Purkinje cell (primary cell): Measurements from ENCODE around the gene SPRR1B. TPM values are rescaled to one million over a fixed set of nuclear protein-coding genes. Genes with fewer than 3 reads are reported as not detected.

Source experiments
- polyA plus RNA-seq: library from polyadenylated mRNA; unstranded; fragments of >200 nt; fragmentation: Nextera tagmentation; gene quantifications from 2 replicates; pipeline ENCODE4 v1.2.1, GENCODE V29; 2014

SPRR1B gene, protein sequence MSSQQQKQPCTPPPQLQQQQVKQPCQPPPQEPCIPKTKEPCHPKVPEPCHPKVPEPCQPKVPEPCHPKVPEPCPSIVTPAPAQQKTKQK
- not detected in 2 replicates for polyA plus RNA-seq

DNA sequence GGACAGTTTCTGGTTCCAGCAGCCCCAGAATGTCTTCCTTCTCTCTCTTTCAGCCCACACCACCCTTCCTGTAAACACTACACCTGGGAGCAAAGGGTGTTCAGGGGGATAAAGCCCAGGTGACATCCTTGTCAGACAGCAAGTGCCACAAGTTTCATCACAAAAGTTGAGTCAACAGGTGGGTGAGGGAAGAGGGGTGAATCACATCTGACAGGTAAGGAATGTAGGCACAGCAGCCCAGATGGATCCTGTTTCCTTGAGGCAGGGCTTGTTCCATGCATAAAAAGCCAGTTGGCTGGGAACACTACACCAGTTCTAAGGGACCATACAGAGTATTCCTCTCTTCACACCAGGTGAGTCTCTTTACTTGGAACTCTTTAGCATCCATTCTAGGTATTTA is at the start of gene SPRR1B:
Gene SPRR1B (plus strand): TSS at position 309 of the 400 bp plus-strand sequence. CDS start 1,143 bp downstream, outside the sequence.

GRCh38 chr1:152983743-152984142 is 47.3 kb upstream of the SPRR1B start, which contains the start of gene SPRR1A:
Gene SPRR1A (plus strand): TSS chr1:152984081. CDS start chr1:152985231, 1,150 bp downstream.

DNA sequence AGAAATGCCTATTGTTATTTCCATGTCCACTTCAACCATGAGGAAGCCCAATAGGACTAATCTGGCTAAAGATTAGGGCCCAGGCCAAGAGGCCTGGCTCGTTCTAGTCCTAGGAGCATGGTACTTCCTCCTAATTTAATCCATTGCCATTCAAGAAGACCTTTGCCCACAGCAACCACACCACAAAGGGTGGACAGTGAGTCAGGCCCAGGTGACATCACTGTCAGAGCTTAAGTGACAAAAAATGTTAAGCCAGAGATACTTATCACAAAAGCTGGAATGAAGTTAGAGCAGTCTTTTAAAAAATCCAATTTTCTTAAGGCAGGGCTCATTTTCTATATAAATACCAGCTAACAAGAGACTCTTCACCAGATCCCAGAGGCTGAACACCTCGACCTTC is 29.6 kb upstream of the SPRR1B start, which contains the start of gene SPRR3:
Gene SPRR3 (plus strand): TSS at position 368 of the 400 bp plus-strand sequence. CDS start 1,272 bp downstream, outside the sequence.

DNA sequence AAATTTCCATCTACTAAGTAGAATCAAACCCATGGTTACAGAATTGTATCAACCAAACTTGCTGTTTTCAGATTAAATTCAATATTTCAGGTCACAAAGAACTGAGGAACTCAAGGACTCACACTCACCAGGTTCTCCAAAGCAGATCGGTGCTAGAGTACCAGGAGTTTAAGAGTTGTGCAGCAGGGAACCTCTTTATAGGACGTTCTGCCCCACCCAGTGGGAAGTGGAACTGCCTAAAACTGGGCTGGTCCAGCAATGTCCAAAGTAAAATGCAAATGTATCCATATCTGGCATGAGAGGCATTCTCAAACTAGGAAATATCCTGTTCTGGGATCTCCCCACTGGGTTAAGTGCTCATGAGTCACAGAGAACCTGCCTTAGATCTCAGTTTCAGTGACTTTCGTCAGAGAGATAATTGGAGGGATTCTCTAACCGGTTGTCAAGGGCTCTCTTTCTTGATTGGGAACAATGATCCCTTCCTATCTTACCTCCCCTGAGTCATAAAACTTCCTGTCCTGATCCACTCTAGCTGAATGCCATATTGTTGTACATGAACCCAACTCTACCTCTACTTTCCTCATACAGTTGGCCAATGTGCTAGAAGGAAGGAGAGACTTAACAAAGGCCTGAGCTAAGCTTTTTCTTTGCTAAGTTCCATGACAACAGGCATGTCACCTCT is 10.1 kb downstream of the SPRR1B start, which contains the start of gene SPRR2D:
Gene SPRR2D (minus strand): TSS at position 171 of the 682 bp plus-strand sequence. CDS start 774 bp downstream, outside the sequence.

DNA sequence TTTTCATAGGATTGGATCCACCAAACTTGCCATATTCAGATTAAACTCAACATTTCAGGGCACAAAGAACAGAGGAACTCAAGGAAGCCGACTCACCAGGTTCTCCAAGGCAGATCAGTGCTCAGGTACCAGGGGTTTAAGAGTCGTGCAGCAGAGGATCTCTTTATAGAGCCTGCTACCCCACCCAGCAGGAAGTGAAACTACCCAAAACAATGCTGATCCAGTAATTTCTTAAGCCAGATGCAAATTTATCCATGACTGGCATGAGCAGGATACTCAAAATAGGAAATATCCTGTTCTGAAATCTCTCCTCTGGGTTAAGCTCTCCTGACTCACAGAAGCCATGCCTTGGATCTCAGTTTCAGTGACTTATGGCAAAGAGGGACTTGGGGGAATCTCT is 26.4 kb downstream of the SPRR1B start, which contains the start of gene SPRR2A:
Gene SPRR2A (minus strand): TSS at position 138 of the 400 bp plus-strand sequence. CDS start 777 bp downstream, outside the sequence.

GRCh38 chr1:153071511-153071910 is 40.5 kb downstream of the SPRR1B start, which contains the start of gene SPRR2B:
Gene SPRR2B (minus strand): TSS chr1:153071611. CDS start chr1:153070839, 772 bp downstream.

Other genes starting within 250 kb of the SPRR1B start
- gene LCE1E, start 244.9 kb upstream of the SPRR1B start, polyA plus RNA-seq: not detected in 2 replicates
- not detected in 2 replicates for gene LCE1D, start 234.5 kb upstream of the SPRR1B start, polyA plus RNA-seq
- gene LCE1C, start 224.6 kb upstream of the SPRR1B start, polyA plus RNA-seq: not detected in 2 replicates
- not detected in 2 replicates for gene LCE1B, start 219.2 kb upstream of the SPRR1B start, polyA plus RNA-seq
- gene LCE1A, start 203.7 kb upstream of the SPRR1B start, polyA plus RNA-seq: not detected in 2 replicates
- not detected in 2 replicates for gene LCE6A, start 188.3 kb upstream of the SPRR1B start, polyA plus RNA-seq
- gene LCE7A, start 171.2 kb upstream of the SPRR1B start, polyA plus RNA-seq: not detected in 2 replicates
- gene SMCP, start 152.9 kb upstream of the SPRR1B start, polyA plus RNA-seq: not detected in 2 replicates
- not detected in 2 replicates for gene IVL, start 122.7 kb upstream of the SPRR1B start, polyA plus RNA-seq
- not detected in 2 replicates for gene SPRR5, start 84.0 kb upstream of the SPRR1B start, polyA plus RNA-seq
- not detected in 2 replicates for gene SPRR4, start 60.6 kb upstream of the SPRR1B start, polyA plus RNA-seq
- 1.3 TPM in 1 of 2 replicates, not detected in the other for gene SPRR1A, start 47.1 kb upstream of the SPRR1B start, polyA plus RNA-seq
- gene SPRR3, start 29.5 kb upstream of the SPRR1B start, polyA plus RNA-seq: not detected in 2 replicates
- not detected in 2 replicates for gene SPRR2D, start 9.9 kb downstream of the SPRR1B start, polyA plus RNA-seq
- not detected in 2 replicates for gene SPRR2A, start 26.3 kb downstream of the SPRR1B start, polyA plus RNA-seq
- not detected in 2 replicates for gene SPRR2B, start 40.4 kb downstream of the SPRR1B start, polyA plus RNA-seq
- not detected in 2 replicates for gene SPRR2E, start 63.3 kb downstream of the SPRR1B start, polyA plus RNA-seq
- gene SPRR2F, start 82.3 kb downstream of the SPRR1B start, polyA plus RNA-seq: not detected in 2 replicates
- gene SPRR2G, start 119.7 kb downstream of the SPRR1B start, polyA plus RNA-seq: not detected in 2 replicates
- gene LELP1, start 172.2 kb downstream of the SPRR1B start, polyA plus RNA-seq: not detected in 2 replicates
- gene PRR9, start 186.4 kb downstream of the SPRR1B start, polyA plus RNA-seq: not detected in 2 replicates
- gene LORICRIN, start 228.5 kb downstream of the SPRR1B start, polyA plus RNA-seq: not detected in 2 replicates